ENCODE measurements around the gene DCAF6. TPM values are rescaled to one million over a fixed set of nuclear protein-coding genes. Genes with fewer than 3 reads are reported as not detected.

Gene DCAF6
- total and polyA plus RNA-seq, 4 donors = 33.5 to 105 (median 71.1) TPM

GRCh38 chr1:167966050-167966449 lies 29.6 kb downstream of the DCAF6 start:
- no peaks in the 10 kb centered on the region for H3K27me3 ChIP-seq (ENCODE audit: control insufficient read depth in 4 of 4, insufficient read depth in 4 of 4, low read length in 3 of 4)
- WGBS = 31% methylated on average over 4 of the region's 4 CpGs
- H3K4me1 ChIP-seq (ENCODE audit: control insufficient read depth in 4 of 4, insufficient read depth in 4 of 4, low read length in 3 of 4) = peaks cover 3 to 34% (median 12%) of the 10 kb centered on the region in 4 donors
- H3K9ac ChIP-seq (ENCODE audit: low read depth in 1 of 2, low read length in 2 of 2) = peak overlapping the region; percentile 54 to 75
- no peak overlapping the region for H3K4me3 ChIP-seq (ENCODE audit: low read depth in 1 of 3, low read length in 3 of 3)
- peak overlapping the region; percentile 50 to 78 for H3K27ac ChIP-seq (ENCODE audit: low read depth in 1 of 2, low read length in 2 of 2)
- peaks cover 0 to 3% (median 1%) of the 10 kb centered on the region in 4 donors for H3K36me3 ChIP-seq (ENCODE audit: control insufficient read depth in 4 of 4, insufficient read depth in 3 of 4, low read depth in 1 of 4, low read length in 3 of 4)
- DNase-seq (ENCODE audit: low spot score) = no peak
- peak; percentile 30 for TF ChIP-seq SP1 (IDR thresholded peaks at IDR 0.05)
- TF ChIP-seq RAD21 (IDR thresholded peaks at IDR 0.05) = peak in 1 of 2 donors; percentile 42
- peak; percentile 38 for TF ChIP-seq YY1 (IDR thresholded peaks at IDR 0.05)
- no peak for TF ChIP-seq NR2F2 (IDR thresholded peaks at IDR 0.05)
- no peak for TF ChIP-seq CTCF (IDR thresholded peaks at IDR 0.05; ENCODE audit: low read depth, low read length, missing input control)
- peak; percentile 43 for TF ChIP-seq TAF1 (conservative IDR thresholded peaks at IDR 0.05)
- peak; percentile 21 for TF ChIP-seq REST (IDR thresholded peaks at IDR 0.05)
- TF ChIP-seq HNF4A (conservative IDR thresholded peaks at IDR 0.05) = peak; percentile 25 to 30
- H3K9me3 ChIP-seq (ENCODE audit: control insufficient read depth in 4 of 4, low read length in 3 of 4) = no peaks in the 10 kb centered on the region

- peaks cover 0 to 2% (median 1%) of the 10 kb centered on the region in 4 donors for H3K36me3 ChIP-seq (ENCODE audit: control insufficient read depth in 4 of 4, insufficient read depth in 3 of 4, low read depth in 1 of 4, low read length in 3 of 4)
- H3K27me3 ChIP-seq (ENCODE audit: control insufficient read depth in 4 of 4, insufficient read depth in 4 of 4, low read length in 3 of 4) = no peaks in the 10 kb centered on the region
- TF ChIP-seq HNF4G (IDR thresholded peaks at IDR 0.05) = no peak
- TF ChIP-seq TAF1 (conservative IDR thresholded peaks at IDR 0.05) = no peak
- peak; percentile 23 to 47 for TF ChIP-seq RAD21 (IDR thresholded peaks at IDR 0.05)
- peak in 1 of 2 donors; percentile 21 for TF ChIP-seq RXRA (IDR thresholded peaks at IDR 0.05)
- no peak for TF ChIP-seq SP1 (IDR thresholded peaks at IDR 0.05)
- TF ChIP-seq NR2F2 (IDR thresholded peaks at IDR 0.05) = no peak
- peak; percentile 77 for TF ChIP-seq YY1 (IDR thresholded peaks at IDR 0.05)
- TF ChIP-seq GABPA (IDR thresholded peaks at IDR 0.05 in 1 of 2, conservative IDR thresholded peaks at IDR 0.05 in 1 of 2) = no peak
- peak; percentile 37 for TF ChIP-seq ZBTB33 (IDR thresholded peaks at IDR 0.05)
- TF ChIP-seq MAX (IDR thresholded peaks at IDR 0.05) = peak; percentile 30
- no peak for TF ChIP-seq REST (IDR thresholded peaks at IDR 0.05)
- TF ChIP-seq HNF4A (conservative IDR thresholded peaks at IDR 0.05) = peak; percentile 33 to 40
- 51% methylated on average over 3 of the region's 3 CpGs for WGBS
- H3K27ac ChIP-seq (ENCODE audit: low read depth in 1 of 2, low read length in 2 of 2) = peak overlapping the region; percentile 79 to 86
- peak overlapping the region in 1 of 3 donors; percentile 8 for H3K4me3 ChIP-seq (ENCODE audit: low read depth in 1 of 3, low read length in 3 of 3)
- no peak for DNase-seq (ENCODE audit: low spot score)
- no peaks in the 10 kb centered on the region for H3K9me3 ChIP-seq (ENCODE audit: control insufficient read depth in 4 of 4, low read length in 3 of 4)
- H3K4me1 ChIP-seq (ENCODE audit: control insufficient read depth in 4 of 4, insufficient read depth in 4 of 4, low read length in 3 of 4) = peaks cover 7 to 39% (median 12%) of the 10 kb centered on the region in 4 donors
- H3K9ac ChIP-seq (ENCODE audit: low read depth in 1 of 2, low read length in 2 of 2) = no peak overlapping the region
Observed at GRCh38 chr1:167968569-167968968, 32.1 kb downstream of the DCAF6 start.
